ENCODE data around the gene GNB1. TPM values are rescaled to one million over a fixed set of nuclear protein-coding genes. Genes with fewer than 3 reads are reported as not detected.
A peak's percentile ranks its signal among the peaks of the same experiment; 100 is the strongest.

GNB1 gene
- total and polyA plus RNA-seq, 9 of the 15 experiments (the other 6 are each of a cell fraction or from before 2014, with no cell fraction given): 34.3 to 388 (median 114) TPM

DNA sequence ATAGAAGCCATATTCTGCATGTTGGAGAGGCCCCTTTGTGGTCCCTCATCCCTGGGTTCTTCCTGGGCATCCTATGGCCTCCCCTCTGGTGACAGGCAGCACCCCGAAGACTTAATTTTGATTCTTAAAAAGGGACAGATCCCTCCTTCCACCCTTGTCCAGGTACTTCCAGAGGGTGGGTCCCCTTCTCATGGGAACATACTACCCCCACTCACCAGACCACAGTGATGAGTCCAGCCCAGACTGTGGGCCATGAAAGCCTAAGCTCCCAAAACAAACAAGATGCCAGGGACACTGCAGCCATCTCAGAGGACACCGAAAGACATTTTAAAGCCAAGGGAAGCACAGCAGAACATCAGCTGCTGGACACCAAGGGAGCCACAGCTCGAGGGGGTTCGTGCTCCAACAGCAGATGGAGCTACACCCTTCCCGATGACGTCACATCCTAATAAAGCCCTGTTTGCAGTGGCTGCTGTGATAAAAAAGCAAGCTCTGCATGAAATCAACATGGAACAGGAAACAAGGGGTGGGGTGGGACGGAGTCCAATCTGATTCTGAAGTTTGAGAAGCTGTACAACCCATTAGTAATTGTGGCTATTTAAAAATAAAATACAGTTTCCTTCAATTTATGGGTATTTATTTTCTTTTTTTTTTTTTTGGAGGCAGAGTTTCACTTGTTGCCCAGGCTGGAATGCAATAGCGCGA lies 32.4 kb downstream of the GNB1 start (continued):
- TF ChIP-seq, protein P1, sequence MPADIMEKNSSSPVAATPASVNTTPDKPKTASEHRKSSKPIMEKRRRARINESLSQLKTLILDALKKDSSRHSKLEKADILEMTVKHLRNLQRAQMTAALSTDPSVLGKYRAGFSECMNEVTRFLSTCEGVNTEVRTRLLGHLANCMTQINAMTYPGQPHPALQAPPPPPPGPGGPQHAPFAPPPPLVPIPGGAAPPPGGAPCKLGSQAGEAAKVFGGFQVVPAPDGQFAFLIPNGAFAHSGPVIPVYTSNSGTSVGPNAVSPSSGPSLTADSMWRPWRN (IDR thresholded peaks at IDR 0.05; ENCODE audit: low read depth): no peak
- TF ChIP-seq, protein P2, sequence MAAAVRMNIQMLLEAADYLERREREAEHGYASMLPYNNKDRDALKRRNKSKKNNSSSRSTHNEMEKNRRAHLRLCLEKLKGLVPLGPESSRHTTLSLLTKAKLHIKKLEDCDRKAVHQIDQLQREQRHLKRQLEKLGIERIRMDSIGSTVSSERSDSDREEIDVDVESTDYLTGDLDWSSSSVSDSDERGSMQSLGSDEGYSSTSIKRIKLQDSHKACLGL (CRISPR knock-in tag; IDR thresholded peaks at IDR 0.05; ENCODE audit: borderline replicate concordance, poor library complexity, severe bottlenecking): no peak
- TF ChIP-seq ZNF764 (CRISPR knock-in tag; IDR thresholded peaks at IDR 0.05; ENCODE audit: low read depth) (no peak), NR4A1 (CRISPR knock-in tag; IDR thresholded peaks at IDR 0.05) (no peak), NR4A1 (tag; IDR thresholded peaks at IDR 0.05) (no peak), ETS2 (tag; IDR thresholded peaks at IDR 0.05; ENCODE audit: borderline replicate concordance, poor library complexity, severe bottlenecking) (no peak), CHD4 (IDR thresholded peaks at IDR 0.05; ENCODE audit: insufficient read depth, insufficient replicate concordance, low read depth, low read length, poor library complexity, severe bottlenecking) (no peak), ZNF41 (CRISPR knock-in tag; conservative IDR thresholded peaks at IDR 0.05) (no peak), ZNF324 (CRISPR knock-in tag; IDR thresholded peaks at IDR 0.05) (no peak), ZNF584 (CRISPR knock-in tag; IDR thresholded peaks at IDR 0.05; ENCODE audit: low read depth) (0 out of 2 replicates have a peak, but pooled peaks have one; percentile 37), RBM25 (IDR thresholded peaks at IDR 0.05; ENCODE audit: low read depth, low read length, severe bottlenecking) (no peak), NR1H2 (CRISPR knock-in tag; IDR thresholded peaks at IDR 0.05) (no peak), HNRNPUL1 (IDR thresholded peaks at IDR 0.05; ENCODE audit: low read length) (no peak), ZNF76 (CRISPR knock-in tag; IDR thresholded peaks at IDR 0.05; ENCODE audit: borderline replicate concordance) (no peak), MYBL2 (IDR thresholded peaks at IDR 0.05; ENCODE audit: low read depth) (no peak), MYBL2 (CRISPR knock-in tag; IDR thresholded peaks at IDR 0.05; ENCODE audit: borderline replicate concordance) (no peak), MIER1 (IDR thresholded peaks at IDR 0.05; ENCODE audit: low read depth) (no peak), NEUROD1 (IDR thresholded peaks at IDR 0.05; ENCODE audit: borderline replicate concordance, low read depth, low read length, partially characterized antibody) (no peak), ZNF696 (CRISPR knock-in tag; conservative IDR thresholded peaks at IDR 0.05) (no peak), TCF7L2 (IDR thresholded peaks at IDR 0.05; ENCODE audit: low read depth, low read length) (no peak), GABPB1 (CRISPR knock-in tag; IDR thresholded peaks at IDR 0.05) (0 out of 2 replicates have a peak, but pooled peaks have one; percentile 33), RHOXF2B (CRISPR knock-in tag; conservative IDR thresholded peaks at IDR 0.05) (no peak), COPS2 (conservative IDR thresholded peaks at IDR 0.05) (no peak), CC2D1A (IDR thresholded peaks at IDR 0.05) (no peak)
- TF ChIP-seq, protein P3, sequence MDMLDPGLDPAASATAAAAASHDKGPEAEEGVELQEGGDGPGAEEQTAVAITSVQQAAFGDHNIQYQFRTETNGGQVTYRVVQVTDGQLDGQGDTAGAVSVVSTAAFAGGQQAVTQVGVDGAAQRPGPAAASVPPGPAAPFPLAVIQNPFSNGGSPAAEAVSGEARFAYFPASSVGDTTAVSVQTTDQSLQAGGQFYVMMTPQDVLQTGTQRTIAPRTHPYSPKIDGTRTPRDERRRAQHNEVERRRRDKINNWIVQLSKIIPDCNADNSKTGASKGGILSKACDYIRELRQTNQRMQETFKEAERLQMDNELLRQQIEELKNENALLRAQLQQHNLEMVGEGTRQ (CRISPR knock-in tag; IDR thresholded peaks at IDR 0.05): no peak
- TF ChIP-seq, protein P4, sequence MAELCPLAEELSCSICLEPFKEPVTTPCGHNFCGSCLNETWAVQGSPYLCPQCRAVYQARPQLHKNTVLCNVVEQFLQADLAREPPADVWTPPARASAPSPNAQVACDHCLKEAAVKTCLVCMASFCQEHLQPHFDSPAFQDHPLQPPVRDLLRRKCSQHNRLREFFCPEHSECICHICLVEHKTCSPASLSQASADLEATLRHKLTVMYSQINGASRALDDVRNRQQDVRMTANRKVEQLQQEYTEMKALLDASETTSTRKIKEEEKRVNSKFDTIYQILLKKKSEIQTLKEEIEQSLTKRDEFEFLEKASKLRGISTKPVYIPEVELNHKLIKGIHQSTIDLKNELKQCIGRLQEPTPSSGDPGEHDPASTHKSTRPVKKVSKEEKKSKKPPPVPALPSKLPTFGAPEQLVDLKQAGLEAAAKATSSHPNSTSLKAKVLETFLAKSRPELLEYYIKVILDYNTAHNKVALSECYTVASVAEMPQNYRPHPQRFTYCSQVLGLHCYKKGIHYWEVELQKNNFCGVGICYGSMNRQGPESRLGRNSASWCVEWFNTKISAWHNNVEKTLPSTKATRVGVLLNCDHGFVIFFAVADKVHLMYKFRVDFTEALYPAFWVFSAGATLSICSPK (IDR thresholded peaks at IDR 0.05; ENCODE audit: borderline replicate concordance): no peak
